GM12864 (cell line): ENCODE results near the gene GPC5.

Experiments used
- DNase-seq: peaks from one replicate; pipeline ENCODE4 v3.0.0-alpha.2; 2011; ENCODE audit warnings: low read depth
- H3K4me3 ChIP-seq: 2 replicates; pipeline ENCODE4 v1.5.1; 2011; ENCODE audit warnings: mild to moderate bottlenecking, low read depth, low read length, control low read depth
- TF ChIP-seq, protein P1 (sequence below): IDR thresholded peaks from 2 replicates; pipeline ENCODE4 v1.5.1; 2011; ENCODE audit warnings: low read depth, mild to moderate bottlenecking, moderate library complexity, low read length, control low read depth, inconsistent platforms; ENCODE audit errors: missing control alignments

GPC5 gene

DNA sequence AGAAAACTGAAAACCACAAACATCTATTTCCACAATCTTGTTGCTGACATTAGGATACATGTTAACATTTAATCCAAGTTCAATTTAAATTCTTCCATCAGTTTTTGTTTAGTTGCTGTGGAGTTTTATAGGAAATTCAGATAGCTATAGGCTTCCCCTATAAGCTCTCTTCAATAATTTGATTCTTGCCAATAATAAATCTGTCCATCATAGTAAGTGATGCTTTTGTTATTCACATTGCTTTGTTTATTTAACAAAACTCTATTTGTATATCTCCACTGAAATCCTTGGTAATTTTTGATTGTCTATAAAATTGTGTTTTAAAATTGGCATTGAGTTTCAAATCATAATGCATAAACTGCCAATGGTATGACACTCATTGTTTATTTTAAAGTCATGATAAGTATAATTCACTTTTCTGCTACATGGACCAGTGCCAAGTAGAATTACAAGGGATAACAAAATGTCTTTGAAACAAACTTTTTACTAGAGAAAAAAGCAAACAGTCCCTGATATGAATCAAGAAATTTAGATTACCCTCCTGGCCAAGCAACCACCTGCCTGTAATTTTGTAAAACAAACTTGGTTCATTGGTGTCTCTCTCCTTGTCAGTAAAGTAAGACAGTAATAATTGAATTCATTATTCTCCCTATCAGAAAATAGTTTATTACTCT is 1250.9 kb downstream of the GPC5 start:
- H3K4me3 ChIP-seq = no peak overlapping the region
- DNase-seq = no peak

DNA sequence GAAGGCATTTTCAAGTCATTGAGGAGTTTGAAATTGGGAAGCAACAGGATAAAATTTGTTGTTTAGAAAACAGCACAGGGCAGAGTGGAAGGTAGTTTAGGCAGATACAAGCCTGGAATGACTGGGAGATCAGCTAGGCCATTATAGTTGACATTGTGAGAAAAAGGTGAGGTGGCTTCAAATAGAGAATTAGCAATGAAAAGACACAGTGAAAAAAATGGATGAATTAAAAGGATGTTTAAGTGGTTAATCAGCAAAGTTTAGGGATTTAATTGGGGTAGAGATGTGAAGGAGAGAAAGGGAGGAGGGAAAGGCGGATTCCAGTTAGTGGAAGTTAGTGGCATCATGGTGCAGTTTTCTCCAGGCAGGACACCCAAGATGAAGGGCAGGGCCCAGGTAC is 1257.7 kb downstream of the GPC5 start:
- no peak for DNase-seq
- TF ChIP-seq, protein P1, sequence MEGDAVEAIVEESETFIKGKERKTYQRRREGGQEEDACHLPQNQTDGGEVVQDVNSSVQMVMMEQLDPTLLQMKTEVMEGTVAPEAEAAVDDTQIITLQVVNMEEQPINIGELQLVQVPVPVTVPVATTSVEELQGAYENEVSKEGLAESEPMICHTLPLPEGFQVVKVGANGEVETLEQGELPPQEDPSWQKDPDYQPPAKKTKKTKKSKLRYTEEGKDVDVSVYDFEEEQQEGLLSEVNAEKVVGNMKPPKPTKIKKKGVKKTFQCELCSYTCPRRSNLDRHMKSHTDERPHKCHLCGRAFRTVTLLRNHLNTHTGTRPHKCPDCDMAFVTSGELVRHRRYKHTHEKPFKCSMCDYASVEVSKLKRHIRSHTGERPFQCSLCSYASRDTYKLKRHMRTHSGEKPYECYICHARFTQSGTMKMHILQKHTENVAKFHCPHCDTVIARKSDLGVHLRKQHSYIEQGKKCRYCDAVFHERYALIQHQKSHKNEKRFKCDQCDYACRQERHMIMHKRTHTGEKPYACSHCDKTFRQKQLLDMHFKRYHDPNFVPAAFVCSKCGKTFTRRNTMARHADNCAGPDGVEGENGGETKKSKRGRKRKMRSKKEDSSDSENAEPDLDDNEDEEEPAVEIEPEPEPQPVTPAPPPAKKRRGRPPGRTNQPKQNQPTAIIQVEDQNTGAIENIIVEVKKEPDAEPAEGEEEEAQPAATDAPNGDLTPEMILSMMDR = no peak
- no peak overlapping the region for H3K4me3 ChIP-seq

More for the DNA sequence above, 1250.9 kb downstream of the GPC5 start:
- TF ChIP-seq, protein P1 = no peak

DNA sequence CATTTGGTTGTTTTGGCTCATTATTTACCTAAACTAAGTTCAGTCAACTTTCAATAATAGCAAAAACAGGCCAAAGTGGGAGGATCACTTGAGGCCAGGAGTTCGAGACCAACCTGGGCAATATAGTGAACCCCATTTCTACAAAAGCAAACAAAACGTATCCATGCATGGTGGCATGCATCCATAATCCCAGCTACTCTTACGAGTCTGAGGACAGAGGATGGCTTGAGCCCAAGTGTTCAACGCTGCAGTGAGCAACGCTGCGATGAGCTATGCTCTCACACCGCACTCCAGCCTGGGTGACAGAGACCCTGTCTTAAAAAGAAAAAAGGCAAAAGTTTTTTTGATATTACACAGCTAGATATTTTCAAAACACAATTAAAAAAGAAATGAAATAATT is 1258.2 kb downstream of the GPC5 start:
- TF ChIP-seq, protein P1 = no peak
- no peak for DNase-seq
- H3K4me3 ChIP-seq = no peak overlapping the region

DNA sequence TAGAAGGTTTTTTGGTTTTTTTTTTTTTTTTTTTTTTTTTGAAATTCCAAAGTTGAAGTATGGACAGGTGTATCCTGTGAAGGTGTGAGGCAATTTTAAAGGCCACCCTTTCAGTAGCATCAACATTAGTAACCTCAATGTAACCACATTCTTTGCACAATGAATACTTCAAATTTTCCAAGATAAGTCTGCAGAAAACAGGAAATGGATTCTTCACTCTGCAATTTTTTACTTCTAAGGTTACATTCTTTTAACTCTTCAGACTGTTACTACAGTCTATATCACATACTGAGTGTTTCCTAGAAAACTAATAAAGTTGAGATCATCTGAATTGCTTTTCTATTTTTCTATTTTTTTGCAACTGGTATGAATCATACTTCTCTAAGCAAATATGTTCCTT is 1259.1 kb downstream of the GPC5 start:
- TF ChIP-seq, protein P1 = no peak
- H3K4me3 ChIP-seq = no peak overlapping the region
- no peak for DNase-seq

DNA sequence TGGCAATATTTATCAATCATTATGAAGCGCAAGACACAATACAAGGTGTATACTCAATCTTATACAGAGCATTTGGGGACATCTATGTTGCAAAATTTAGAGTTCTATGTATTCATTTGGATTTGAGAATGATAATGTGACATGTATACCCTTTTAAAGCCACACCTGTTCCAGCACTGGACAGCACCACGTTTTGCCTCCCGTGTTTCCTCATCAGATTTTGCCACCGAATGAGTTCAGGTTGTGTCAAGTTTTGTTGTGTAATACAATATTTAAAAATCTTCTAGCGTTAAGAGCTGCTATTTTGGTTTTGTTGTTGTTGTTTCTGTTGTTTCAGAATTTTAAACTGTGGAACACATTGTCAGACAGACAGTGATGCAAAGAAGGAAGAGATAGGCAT is 1259.9 kb downstream of the GPC5 start:
- H3K4me3 ChIP-seq = no peak overlapping the region
- TF ChIP-seq, protein P1 = no peak
- DNase-seq = no peak

DNA sequence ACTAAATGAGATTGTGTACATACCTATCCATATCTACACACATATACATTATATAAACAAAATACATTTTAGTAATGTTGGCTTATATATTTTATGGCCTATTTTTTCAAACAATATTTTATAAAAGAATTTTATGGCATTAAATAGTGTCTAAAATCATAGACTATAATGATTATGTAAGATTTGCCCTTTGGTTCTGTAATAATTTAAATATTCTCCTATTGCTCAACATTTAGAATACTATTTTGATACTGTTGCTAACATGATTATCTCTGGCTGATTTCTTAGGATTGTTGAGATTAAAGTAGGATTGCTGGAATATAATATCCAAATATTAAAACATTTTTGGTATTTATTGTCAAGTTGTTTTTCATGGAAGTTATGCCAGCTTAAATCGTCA is 1263.0 kb downstream of the GPC5 start:
- DNase-seq = no peak
- TF ChIP-seq, protein P1 = no peak
- no peak overlapping the region for H3K4me3 ChIP-seq

DNA sequence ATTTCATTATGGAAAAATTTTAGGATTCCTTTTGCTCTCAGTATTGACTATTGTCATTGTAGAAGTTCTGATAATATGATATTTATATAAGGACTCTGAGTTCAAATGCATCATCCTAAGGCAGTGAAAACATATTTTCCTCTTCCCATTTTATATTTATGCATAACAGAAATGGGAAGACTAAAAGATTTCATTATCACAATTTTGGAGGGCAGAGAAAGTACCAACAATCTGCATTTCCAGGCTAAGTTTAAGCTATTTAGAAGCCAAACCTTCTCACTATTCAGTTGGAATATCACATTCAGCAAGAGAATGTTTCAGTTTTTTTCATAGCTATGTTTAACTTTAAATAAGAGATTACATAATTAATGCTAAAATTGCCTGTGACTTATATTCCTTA is 1269.7 kb downstream of the GPC5 start:
- no peak overlapping the region for H3K4me3 ChIP-seq
- TF ChIP-seq, protein P1 = no peak
- DNase-seq = no peak
